Measurements from ENCODE around the gene C17orf78. TPM values are rescaled to one million over a fixed set of nuclear protein-coding genes. Genes with fewer than 3 reads are reported as not detected.

Gene C17orf78
- total and polyA plus RNA-seq, 2 of the 8 experiments (the other 6 are each of a cell fraction or from before 2014, with no cell fraction given), result not detected

GRCh38 chr17:37375706-37376105, at the start of gene C17orf78 (continued):
- TF ChIP-seq, protein P1, sequence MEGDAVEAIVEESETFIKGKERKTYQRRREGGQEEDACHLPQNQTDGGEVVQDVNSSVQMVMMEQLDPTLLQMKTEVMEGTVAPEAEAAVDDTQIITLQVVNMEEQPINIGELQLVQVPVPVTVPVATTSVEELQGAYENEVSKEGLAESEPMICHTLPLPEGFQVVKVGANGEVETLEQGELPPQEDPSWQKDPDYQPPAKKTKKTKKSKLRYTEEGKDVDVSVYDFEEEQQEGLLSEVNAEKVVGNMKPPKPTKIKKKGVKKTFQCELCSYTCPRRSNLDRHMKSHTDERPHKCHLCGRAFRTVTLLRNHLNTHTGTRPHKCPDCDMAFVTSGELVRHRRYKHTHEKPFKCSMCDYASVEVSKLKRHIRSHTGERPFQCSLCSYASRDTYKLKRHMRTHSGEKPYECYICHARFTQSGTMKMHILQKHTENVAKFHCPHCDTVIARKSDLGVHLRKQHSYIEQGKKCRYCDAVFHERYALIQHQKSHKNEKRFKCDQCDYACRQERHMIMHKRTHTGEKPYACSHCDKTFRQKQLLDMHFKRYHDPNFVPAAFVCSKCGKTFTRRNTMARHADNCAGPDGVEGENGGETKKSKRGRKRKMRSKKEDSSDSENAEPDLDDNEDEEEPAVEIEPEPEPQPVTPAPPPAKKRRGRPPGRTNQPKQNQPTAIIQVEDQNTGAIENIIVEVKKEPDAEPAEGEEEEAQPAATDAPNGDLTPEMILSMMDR (IDR thresholded peaks at IDR 0.05; ENCODE audit: control extremely low read depth in 1 of 3, insufficient read depth in 1 of 3, low read depth in 1 of 3, low read length in 3 of 3), result no peak
- TF ChIP-seq JUND (IDR thresholded peaks at IDR 0.05; ENCODE audit: low read length) (no peak), SIX5 (IDR thresholded peaks at IDR 0.05; ENCODE audit: low read depth, low read length) (no peak), KDM4A (IDR thresholded peaks at IDR 0.05; ENCODE audit: low read depth, low read length, severe bottlenecking) (no peak), NRF1 (IDR thresholded peaks at IDR 0.05; ENCODE audit: low read depth, low read length) (no peak), POLR2AphosphoS5 (IDR thresholded peaks at IDR 0.05; ENCODE audit: low read depth, low read length) (no peak), POU5F1 (IDR thresholded peaks at IDR 0.05; ENCODE audit: low read depth, low read length) (no peak), ZNF274 (IDR thresholded peaks at IDR 0.05; ENCODE audit: borderline replicate concordance, extremely low read depth, low read length) (no peak), SRF (IDR thresholded peaks at IDR 0.05; ENCODE audit: low read depth, low read length) (no peak), TAF1 (IDR thresholded peaks at IDR 0.05; ENCODE audit: low read depth, low read length) (no peak)
- TF ChIP-seq, protein P2, sequence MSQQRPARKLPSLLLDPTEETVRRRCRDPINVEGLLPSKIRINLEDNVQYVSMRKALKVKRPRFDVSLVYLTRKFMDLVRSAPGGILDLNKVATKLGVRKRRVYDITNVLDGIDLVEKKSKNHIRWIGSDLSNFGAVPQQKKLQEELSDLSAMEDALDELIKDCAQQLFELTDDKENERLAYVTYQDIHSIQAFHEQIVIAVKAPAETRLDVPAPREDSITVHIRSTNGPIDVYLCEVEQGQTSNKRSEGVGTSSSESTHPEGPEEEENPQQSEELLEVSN (IDR thresholded peaks at IDR 0.05), result no peak

Data from H1 (cell line).